ENCODE data around the gene IGF2BP3. TPM values are rescaled to one million over a fixed set of nuclear protein-coding genes. Genes with fewer than 3 reads are reported as not detected.

IGF2BP3 gene
- total RNA-seq, 1 donor from 2014 or later: not detected

- Histone ChIP-seq H3K4me1 (peaks cover 8 to 29% of the 10 kb centered on the region in 2 donors), H3K36me3 (no peaks in the 10 kb centered on the region), H3K27ac (no peak overlapping the region), H3K9me3 (no peaks in the 10 kb centered on the region), H3K4me3 (no peak overlapping the region), H3K27me3 (peaks cover 71% of the 10 kb centered on the region)
- intact Hi-C loops (cut with DNase I): loop anchor here (5.0 kb wide), 1 partner anchor 911 kb away; no protein-coding TSS in a partner anchor
- DNase-seq (ENCODE audit: low spot score in 2 of 2): no peak
- no peak for TF ChIP-seq CTCF (IDR thresholded peaks at IDR 0.05)
Observed at GRCh38 chr7:23472956-23473843, 2.9 kb upstream of the IGF2BP3 start.

GRCh38 chr7:23472556-23472955 lies 2.3 kb upstream of the IGF2BP3 start:
- TF ChIP-seq CTCF (IDR thresholded peaks at IDR 0.05): no peak
- Histone ChIP-seq H3K27me3 (peaks cover 69% of the 10 kb centered on the region), H3K4me3 (no peak overlapping the region), H3K4me1 (peaks cover 8 to 34% of the 10 kb centered on the region in 2 donors), H3K27ac (no peak overlapping the region), H3K36me3 (no peaks in the 10 kb centered on the region), H3K9me3 (no peaks in the 10 kb centered on the region)
- intact Hi-C loops (cut with DNase I): loop anchor here (5.0 kb wide), 1 partner anchor 910 kb away; no protein-coding TSS in a partner anchor
- no peak for DNase-seq (ENCODE audit: low spot score in 2 of 2)

GRCh38 chr7:23472046-23472445 lies 1.8 kb upstream of the IGF2BP3 start:
- no peaks in the 10 kb centered on the region for H3K9me3 ChIP-seq
- peaks cover 8 to 34% of the 10 kb centered on the region in 2 donors for H3K4me1 ChIP-seq
- H3K27me3 ChIP-seq: peaks cover 66% of the 10 kb centered on the region
- intact Hi-C loops (cut with DNase I): loop anchor here (5.0 kb wide), 1 partner anchor 910 kb away; no protein-coding TSS in a partner anchor
- no peak for TF ChIP-seq CTCF (IDR thresholded peaks at IDR 0.05)
- H3K36me3 ChIP-seq: no peaks in the 10 kb centered on the region
- no peak overlapping the region for H3K4me3 ChIP-seq
- no peak overlapping the region for H3K27ac ChIP-seq
- no peak for DNase-seq (ENCODE audit: low spot score in 2 of 2)

- H3K27ac ChIP-seq: no peak overlapping the region
- no peak for TF ChIP-seq CTCF (IDR thresholded peaks at IDR 0.05)
- intact Hi-C loops (cut with DNase I): loop anchor here (5.0 kb wide), 1 partner anchor 909 kb away; no protein-coding TSS in a partner anchor
- H3K9me3 ChIP-seq: no peaks in the 10 kb centered on the region
- H3K27me3 ChIP-seq: peaks cover 63% of the 10 kb centered on the region
- H3K4me1 ChIP-seq: peaks cover 8 to 34% of the 10 kb centered on the region in 2 donors
- H3K36me3 ChIP-seq: no peaks in the 10 kb centered on the region
- no peak for DNase-seq (ENCODE audit: low spot score in 2 of 2)
- H3K4me3 ChIP-seq: peak overlapping the region; percentile 31 to 57
Observed at GRCh38 chr7:23471106-23471859, 992 bp upstream of the IGF2BP3 start.

GRCh38 chr7:23469961-23470250 lies 385 bp downstream of the IGF2BP3 start:
- TF ChIP-seq CTCF (IDR thresholded peaks at IDR 0.05): no peak
- no peak overlapping the region for H3K27ac ChIP-seq
- no peaks in the 10 kb centered on the region for H3K36me3 ChIP-seq
- H3K27me3 ChIP-seq: peaks cover 55% of the 10 kb centered on the region
- H3K9me3 ChIP-seq: no peaks in the 10 kb centered on the region
- H3K4me3 ChIP-seq: peak overlapping the region; percentile 11 to 57
- H3K4me1 ChIP-seq: peaks cover 8 to 34% of the 10 kb centered on the region in 2 donors
- intact Hi-C loops (cut with DNase I): loop anchor here (5.0 kb wide), 1 partner anchor 908 kb away; no protein-coding TSS in a partner anchor
- no peak for DNase-seq (ENCODE audit: low spot score in 2 of 2)

All from ascending aorta (tissue), 2 donors.